MCF 10A (cell line): ENCODE measurements around the gene SRA1. TPM values are rescaled to one million over a fixed set of nuclear protein-coding genes. Genes with fewer than 3 reads are reported as not detected.

Experiments
- BruUV-seq: library from RNA; stranded (reverse); fragments of 400-500 nt; replicated peaks from 2 replicates; lab custom pipeline; 2021; lab: Mats Ljungman, UMichigan
- CTCF ChIA-PET: fragments of 300-600 bp; sonication (Branson Sonifier 250); formaldehyde crosslinking; extraction: SDS; loops from one replicate; lab custom pipeline; 2021; ENCODE audit warnings: antibody characterized with exemption, inconsistent platforms; lab: Yijun Ruan, JAX
- POLR2A ChIA-PET: fragments of 300-600, 350-650 bp; sonication (Branson Sonifier 250); formaldehyde crosslinking; extraction: SDS; loops from one replicate; lab custom pipeline; 2020; ENCODE audit warnings: antibody characterized with exemption, inconsistent platforms; lab: Yijun Ruan, JAX
- DNase-seq: peaks from one replicate; pipeline ENCODE4 v3.0.0-alpha.2; 2018; ENCODE audit not compliant: unreplicated experiment
- H3K27ac Mint-ChIP-seq: one replicate; pipeline ENCODE4 v1.8.0; 2022; ENCODE audit warnings: mild to moderate bottlenecking, low read depth, mixed read lengths; ENCODE audit not compliant: unreplicated experiment
- H3K27me3 Mint-ChIP-seq: one replicate; pipeline ENCODE4 v1.8.0; 2022; ENCODE audit warnings: mixed read lengths; ENCODE audit not compliant: insufficient read depth, unreplicated experiment
- H3K36me3 Mint-ChIP-seq: one replicate; pipeline ENCODE4 v1.8.0; 2022; ENCODE audit warnings: mild to moderate bottlenecking, moderate library complexity, mixed read lengths; ENCODE audit not compliant: insufficient read depth, unreplicated experiment
- H3K4me1 Mint-ChIP-seq: one replicate; pipeline ENCODE4 v1.8.0; 2022; ENCODE audit warnings: mixed read lengths; ENCODE audit not compliant: insufficient read depth, unreplicated experiment
- H3K4me3 Mint-ChIP-seq: one replicate; pipeline ENCODE4 v1.8.0; 2022; ENCODE audit warnings: mild to moderate bottlenecking, moderate library complexity, mixed read lengths; ENCODE audit not compliant: unreplicated experiment
- H3K9me3 Mint-ChIP-seq: one replicate; pipeline ENCODE4 v1.8.0; 2022; ENCODE audit warnings: mixed read lengths; ENCODE audit not compliant: unreplicated experiment
- CTCF ChIP-seq: fragments of 200-600 bp; IDR thresholded peaks from one replicate; pipeline ENCODE4 v1.8.0; 2022; ENCODE audit warnings: antibody characterized with exemption, mild to moderate bottlenecking; ENCODE audit not compliant: unreplicated experiment
- intact Hi-C: fragments of 100-400 bp; cut with micrococcal nuclease; formaldehyde crosslinking; loops from 2 replicates; pipeline ENCODE4 v1.14.1; 2022
- total RNA-seq: library from RNA; stranded (reverse); gene quantifications from 2 replicates; pipeline ENCODE4 v1.2.3, GENCODE V29; 2022

SRA1 gene
- total RNA-seq, 1 experiment from 2014 or later, result 107 TPM

GRCh38 chr5:140544986-140545385, 12.3 kb downstream of the SRA1 start:
- BruUV-seq, result no TSS peak
- POLR2A ChIA-PET, result interaction anchor here (0.7 to 4.7 kb wide), 2 partner anchors 90 to 100 kb away, joined by 3 to 120 read pairs; partner anchors contain the start of genes IK and NDUFA2
- no peaks in the 10 kb centered on the region for H3K27me3 Mint-ChIP-seq
- intact Hi-C loops, result loop anchor here (5.0 to 10.0 kb wide), 2 partner anchors 143 to 300 kb away; partner anchors contain the start of gene ANKHD1
- no peak overlapping the region for H3K4me3 Mint-ChIP-seq
- TF ChIP-seq CTCF, result no peak
- no peak overlapping the region for H3K27ac Mint-ChIP-seq
- H3K36me3 Mint-ChIP-seq, result peaks cover 87% of the 10 kb centered on the region
- DNase-seq, result no peak
- peaks cover 27% of the 10 kb centered on the region for H3K4me1 Mint-ChIP-seq
- H3K9me3 Mint-ChIP-seq, result no peaks in the 10 kb centered on the region
- CTCF ChIA-PET, result interaction anchor here (0.6 to 0.8 kb wide), 2 partner anchors 13 to 300 kb away, joined by 3 to 4 read pairs; no protein-coding TSS in a partner anchor

GRCh38 chr5:140542972-140543371, 14.3 kb downstream of the SRA1 start:
- no peaks in the 10 kb centered on the region for H3K27me3 Mint-ChIP-seq
- POLR2A ChIA-PET, result no interaction called here
- H3K9me3 Mint-ChIP-seq, result no peaks in the 10 kb centered on the region
- intact Hi-C loops, result loop anchor here (10.0 kb wide), 1 partner anchor 298 kb away; no protein-coding TSS in a partner anchor
- CTCF ChIA-PET, result interaction anchor here (0.6 kb wide), 1 partner anchor 14 kb away, joined by 3 read pairs; the partner anchor contains the start of gene SRA1
- no peak for TF ChIP-seq CTCF
- BruUV-seq, result no TSS peak
- no peak for DNase-seq
- H3K4me3 Mint-ChIP-seq, result no peak overlapping the region
- H3K36me3 Mint-ChIP-seq, result peaks cover 92% of the 10 kb centered on the region
- H3K27ac Mint-ChIP-seq, result no peak overlapping the region
- H3K4me1 Mint-ChIP-seq, result peaks cover 14% of the 10 kb centered on the region

GRCh38 chr5:140540227-140540626, 17.0 kb downstream of the SRA1 start:
- H3K4me1 Mint-ChIP-seq, result no peaks in the 10 kb centered on the region
- ChIA-PET POLR2A (interaction anchor here (0.6 to 2.1 kb wide), 5 partner anchors 9 to 147 kb away, joined by 3 to 7 read pairs (median 3); partner anchors contain the start of gene ANKHD1), CTCF (interaction anchor here (0.8 to 1.2 kb wide), 2 partner anchors 102 to 176 kb away, joined by 3 to 4 read pairs; no protein-coding TSS in a partner anchor)

More at GRCh38 chr5:140540227-140540626, 17.0 kb downstream of the SRA1 start:
- H3K36me3 Mint-ChIP-seq, result peaks cover 99% of the 10 kb centered on the region
- intact Hi-C loops, result loop anchor here (10.0 kb wide), 1 partner anchor 295 kb away; no protein-coding TSS in a partner anchor
- no peak for DNase-seq
- H3K27me3 Mint-ChIP-seq, result no peaks in the 10 kb centered on the region
- no TSS peak for BruUV-seq
- H3K4me3 Mint-ChIP-seq, result no peak overlapping the region
- TF ChIP-seq CTCF, result no peak
- no peaks in the 10 kb centered on the region for H3K9me3 Mint-ChIP-seq
- no peak overlapping the region for H3K27ac Mint-ChIP-seq
